TTC549 (cell line): Measurements from ENCODE around the gene MLX.
"Not testable (repeated sequence)": the region's sequence is repeated elsewhere in the genome, so short reads cannot be mapped to it uniquely, and the experiment has no call there.

Source experiments
- FAIRE-seq: peaks from 2 replicates; lab custom pipeline; 2012; peaks lifted over from hg19 to GRCh38; lab: Jason Lieb, UNC

Gene MLX

DNA sequence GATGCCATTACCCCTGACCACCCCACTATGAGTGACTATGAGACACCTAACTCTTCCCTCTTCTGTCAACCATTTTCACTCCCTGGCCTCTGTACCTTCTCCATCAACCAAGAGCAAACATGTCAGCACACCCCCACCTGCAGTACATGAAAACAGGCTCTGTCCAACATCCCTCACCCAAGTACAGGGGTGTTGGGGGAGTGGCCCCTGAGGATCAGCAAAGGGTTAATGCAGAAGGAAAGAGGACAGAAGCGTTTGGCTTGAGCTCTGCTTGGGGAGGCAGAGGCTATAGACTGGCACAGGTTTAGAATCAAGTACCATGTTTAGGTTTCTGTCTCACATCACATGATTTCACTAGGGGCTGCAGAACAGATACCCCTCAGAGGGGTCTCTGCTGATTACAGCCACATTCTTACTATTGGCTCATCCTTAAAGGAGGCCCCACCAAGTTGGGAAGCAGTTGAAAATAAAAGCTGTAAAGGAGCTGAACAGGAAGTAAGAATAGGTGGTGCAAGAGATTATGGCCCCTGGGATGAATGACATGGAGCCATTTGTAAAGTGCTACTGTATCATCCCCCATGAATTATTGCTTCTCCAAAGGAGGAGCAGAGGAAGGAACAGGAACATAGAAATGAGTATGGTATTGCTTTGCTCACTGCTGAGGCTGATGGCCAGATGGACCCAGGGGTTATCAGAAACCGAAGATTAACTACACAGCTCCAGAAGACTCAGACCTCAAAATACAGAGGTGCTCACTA, 13.1 kb downstream of the MLX start:
- FAIRE-seq = no peak

GRCh38 chr17:42581744-42582270, 14.9 kb downstream of the MLX start:
- FAIRE-seq = no peak

- no peak for FAIRE-seq
Observed at GRCh38 chr17:42584880-42585279, 18.0 kb downstream of the MLX start.

GRCh38 chr17:42585353-42585752, 18.5 kb downstream of the MLX start:
- FAIRE-seq = no peak

- no peak for FAIRE-seq
Observed at GRCh38 chr17:42586514-42587230, 19.8 kb downstream of the MLX start.

DNA sequence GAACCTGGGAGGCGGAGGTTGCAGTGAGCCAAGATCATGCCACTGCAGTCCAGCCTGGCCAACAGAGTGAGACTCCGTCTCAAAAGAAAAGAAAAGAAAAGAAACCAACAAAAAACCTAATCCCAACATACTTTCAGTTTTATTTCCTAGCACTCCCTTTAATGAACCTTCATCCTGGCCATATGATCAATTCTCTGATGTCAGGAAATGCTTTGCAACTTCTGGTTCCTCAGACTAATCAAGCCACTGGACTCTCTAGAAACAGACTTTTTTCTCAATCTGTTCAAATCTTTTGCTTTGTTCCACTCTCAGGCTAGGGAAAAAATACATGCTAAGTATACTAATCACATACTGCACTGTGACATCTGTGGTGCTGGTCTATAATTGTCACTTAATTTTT, 24.0 kb downstream of the MLX start:
- FAIRE-seq = no peak

DNA sequence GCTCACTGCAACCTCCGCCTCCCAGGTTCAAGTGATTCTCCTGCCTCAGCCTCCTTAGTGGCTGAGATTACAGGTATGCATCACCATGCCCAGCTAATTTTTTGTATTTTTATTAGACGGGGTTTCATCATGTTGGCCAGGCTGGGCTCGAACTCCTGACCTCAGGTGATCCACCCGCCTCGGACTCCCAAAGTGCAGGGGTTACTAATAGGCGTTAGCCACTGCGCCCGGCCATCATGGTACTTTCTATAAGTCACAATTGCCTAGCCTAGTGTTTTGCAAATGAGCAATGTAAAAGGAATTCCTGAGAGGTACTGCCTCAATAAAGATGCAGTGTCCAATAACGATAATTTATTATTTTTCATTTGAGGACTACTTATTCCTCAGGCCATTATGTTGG, 24.5 kb downstream of the MLX start:
- FAIRE-seq = no peak

- FAIRE-seq = no peak
Observed at GRCh38 chr17:42596386-42596785, 29.5 kb downstream of the MLX start.

DNA sequence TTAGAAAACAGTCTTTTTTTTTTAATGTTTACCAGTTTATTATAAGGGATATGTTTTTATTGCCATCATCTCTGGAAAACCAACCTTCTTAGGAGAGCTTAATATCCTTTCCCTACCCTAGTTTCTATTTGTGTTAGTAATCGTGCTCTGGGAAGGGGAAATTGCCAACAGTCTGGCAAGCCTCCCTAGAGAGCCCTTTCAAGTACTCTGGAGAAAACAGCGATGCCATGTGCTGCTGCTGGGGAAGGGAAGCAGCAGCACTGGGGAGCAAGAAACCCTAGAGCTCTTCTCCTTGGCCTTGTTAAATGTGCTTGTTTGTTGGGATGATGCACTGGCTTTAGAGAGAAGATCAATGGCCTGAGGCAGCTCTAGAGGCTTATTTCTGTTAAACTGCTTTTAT, 32.0 kb downstream of the MLX start:
- no peak for FAIRE-seq

DNA sequence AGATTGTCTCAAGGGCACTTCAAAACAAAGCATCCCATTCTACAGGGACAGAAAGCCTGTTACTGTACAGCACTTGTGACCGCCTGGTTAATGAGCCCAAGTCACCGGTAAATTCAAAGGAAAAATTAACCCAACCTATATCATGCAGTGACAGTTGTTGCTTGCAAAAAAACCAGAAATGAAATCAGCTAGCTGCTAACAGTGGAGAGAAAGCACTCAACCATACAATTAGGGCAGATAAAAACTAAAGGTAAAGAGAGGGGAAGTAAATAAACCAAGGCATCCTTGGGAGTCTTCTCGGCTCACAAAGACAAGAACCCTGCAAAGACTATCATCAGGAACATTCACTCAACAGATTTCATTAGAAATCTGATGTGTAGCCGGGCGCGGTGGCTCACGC, 36.4 kb downstream of the MLX start:
- FAIRE-seq = no peak

DNA sequence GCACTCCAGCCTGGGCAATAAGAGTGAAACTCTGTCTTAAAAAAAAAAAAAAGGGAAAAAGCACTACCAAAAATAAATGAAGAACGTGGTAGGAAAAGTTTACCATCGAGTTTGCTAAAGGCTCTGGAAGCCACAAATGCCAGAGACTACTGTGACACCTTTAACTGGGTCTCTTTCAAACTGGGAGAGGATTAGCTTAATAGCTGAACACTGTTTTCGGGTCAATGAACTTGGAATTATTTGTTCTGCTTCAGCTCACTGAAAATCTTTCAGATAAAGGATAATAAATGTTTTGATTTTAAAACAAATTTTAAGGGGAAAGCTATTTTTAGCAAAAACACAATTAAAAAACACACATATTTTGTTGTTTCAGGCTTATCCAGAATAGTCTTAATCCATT, 40.9 kb downstream of the MLX start:
- FAIRE-seq = no peak

- no peak for FAIRE-seq
Observed at GRCh38 chr17:42608305-42609181, 41.6 kb downstream of the MLX start.

GRCh38 chr17:42609182-42609813, 42.4 kb downstream of the MLX start, which contains the start of the genes RETREG3 and TUBG1:
Gene RETREG3, minus strand, starts transcription at chr17:42609374. Its CDS starts 50 bp downstream, at chr17:42609324.
Gene TUBG1, plus strand, starts transcription at chr17:42609683. Its CDS starts 55 bp downstream, at chr17:42609738.
- FAIRE-seq = peak; percentile 57

GRCh38 chr17:42609814-42610801, 43.2 kb downstream of the MLX start:
- FAIRE-seq = not testable (repeated sequence)

GRCh38 chr17:42612013-42612412, 45.1 kb downstream of the MLX start:
- no peak for FAIRE-seq

- FAIRE-seq = no peak
Observed at GRCh38 chr17:42613699-42614295, 46.9 kb downstream of the MLX start.

- FAIRE-seq = no peak
Observed at GRCh38 chr17:42617956-42618431, 51.1 kb downstream of the MLX start.

GRCh38 chr17:42618442-42619150, 51.7 kb downstream of the MLX start:
- no peak for FAIRE-seq

DNA sequence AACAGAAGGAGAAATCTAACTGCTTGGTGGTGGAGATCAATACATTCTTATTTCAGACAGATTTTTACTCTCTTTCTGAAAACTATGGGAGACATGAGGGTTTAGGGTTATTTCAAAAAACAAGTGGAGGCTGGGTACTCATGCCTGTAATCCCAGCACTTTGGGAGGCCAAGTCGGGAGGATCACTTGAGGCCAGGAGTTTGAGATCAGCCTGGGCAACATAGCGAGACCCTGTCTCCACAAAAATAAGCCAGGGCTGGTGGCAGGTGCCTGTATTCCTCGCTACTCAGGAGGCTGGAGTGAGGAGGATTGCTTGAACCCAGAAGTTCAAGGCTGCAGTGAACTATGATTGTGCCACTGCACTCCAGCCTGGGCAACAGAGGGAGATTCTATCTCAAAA, 55.1 kb downstream of the MLX start:
- not testable (repeated sequence) for FAIRE-seq
